Astrocyte of the spinal cord (primary cell): ENCODE measurements around the gene FEM1A.

ENCODE experiments used
- DNase-seq: peaks from one replicate; pipeline ENCODE4 v3.0.0; 2011; ENCODE audit warnings: low read depth, low spot score
- H3K4me3 ChIP-seq: 2 replicates; pipeline ENCODE4 v1.5.1; 2011; ENCODE audit warnings: low read depth, mild to moderate bottlenecking, low read length, moderate library complexity
- CTCF ChIP-seq: IDR thresholded peaks from 2 replicates; pipeline ENCODE4 v1.5.1; 2012; ENCODE audit warnings: low read depth, mild to moderate bottlenecking, low read length, inconsistent platforms
- in situ Hi-C: cut with HindIII; loops from 2 replicates; pipeline ENCODE4 v1.10.0; 2017; ENCODE audit warnings: low sequenced_read_pairs

Gene FEM1A

DNA sequence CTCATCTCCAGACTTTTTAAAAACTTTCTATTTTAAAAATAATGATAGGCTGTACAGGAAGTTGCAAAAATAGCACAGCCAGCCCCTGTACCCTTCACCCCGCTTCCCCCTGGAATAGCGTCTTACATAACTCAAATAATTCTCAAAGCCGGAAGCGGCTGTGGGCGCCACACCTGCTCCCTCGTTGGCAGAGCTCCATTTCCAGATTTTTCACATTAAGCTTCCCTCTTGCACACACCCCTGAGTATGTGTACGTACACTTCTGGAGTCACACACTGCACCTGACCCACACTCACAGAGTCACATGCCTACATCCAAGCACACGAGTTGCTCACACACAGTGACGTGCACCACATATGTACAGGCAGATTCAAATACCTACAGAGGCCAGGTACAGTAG, 42.9 kb upstream of the FEM1A start:
- no peak for TF ChIP-seq CTCF
- H3K4me3 ChIP-seq: no peak overlapping the region
- DNase-seq: no peak
- in situ Hi-C loops: no loop called here

DNA sequence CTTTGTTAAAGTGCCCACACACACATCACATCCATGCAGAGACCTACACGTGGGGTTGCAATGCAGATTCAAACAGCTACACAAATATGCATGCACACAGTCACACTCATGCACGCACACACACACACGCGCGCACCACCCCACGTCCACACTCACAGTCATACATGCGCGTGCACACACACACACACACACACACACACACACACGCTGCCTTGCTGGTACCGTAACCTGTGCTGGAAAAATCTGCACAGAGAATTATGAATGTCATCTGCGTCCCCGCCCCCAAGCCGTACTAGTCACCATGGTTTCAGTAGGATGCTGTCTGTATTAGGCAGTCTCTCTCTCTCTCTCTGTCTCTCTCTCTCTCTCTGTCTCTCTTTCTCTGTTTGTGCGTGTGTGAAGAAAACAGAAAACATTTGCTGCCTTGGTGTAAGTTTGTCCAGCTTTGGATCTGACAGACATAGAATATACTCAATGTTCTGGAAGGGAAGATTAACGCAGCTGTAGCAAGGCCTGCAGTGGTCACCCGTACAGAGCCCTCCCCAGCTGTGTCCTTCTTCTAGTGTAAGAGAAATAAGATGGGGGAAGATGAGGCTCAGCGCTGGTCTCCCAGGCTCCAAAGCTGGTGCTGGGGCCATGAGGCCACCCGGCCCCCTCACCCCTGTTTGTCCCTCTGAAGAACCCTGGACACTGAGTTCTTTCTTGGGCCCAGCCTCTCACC, 41.5 kb upstream of the FEM1A start:
- in situ Hi-C loops: no loop called here
- no peak for DNase-seq
- no peak for TF ChIP-seq CTCF
- H3K4me3 ChIP-seq: no peak overlapping the region

- no peak for DNase-seq
- no peak overlapping the region for H3K4me3 ChIP-seq
- in situ Hi-C loops: no loop called here
- no peak for TF ChIP-seq CTCF
Measured at GRCh38 chr19:4754248-4754647, 37.3 kb upstream of the FEM1A start.

GRCh38 chr19:4755459-4755858, 36.1 kb upstream of the FEM1A start:
- in situ Hi-C loops: no loop called here
- TF ChIP-seq CTCF: no peak
- DNase-seq: no peak
- no peak overlapping the region for H3K4me3 ChIP-seq

DNA sequence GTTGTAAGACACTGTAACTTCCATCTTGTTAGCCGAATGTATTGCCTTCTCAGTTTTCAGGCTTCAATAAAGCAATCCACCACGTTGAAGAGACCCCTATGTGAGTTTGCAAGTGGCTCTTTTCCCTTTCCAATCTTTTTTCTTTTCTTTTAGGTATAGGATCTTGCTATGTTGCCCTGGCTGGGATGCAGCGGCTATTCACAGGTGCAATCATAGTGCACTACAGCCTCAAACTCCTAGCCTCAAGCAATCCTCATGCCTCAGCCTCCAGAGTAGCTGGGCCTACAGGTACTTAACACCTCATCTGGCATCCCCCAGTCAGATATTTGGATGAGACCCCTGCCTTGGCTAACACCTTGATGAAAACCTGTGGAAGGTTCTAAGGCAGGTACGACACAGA, 33.5 kb upstream of the FEM1A start:
- TF ChIP-seq CTCF: no peak
- in situ Hi-C loops: no loop called here
- no peak for DNase-seq

DNA sequence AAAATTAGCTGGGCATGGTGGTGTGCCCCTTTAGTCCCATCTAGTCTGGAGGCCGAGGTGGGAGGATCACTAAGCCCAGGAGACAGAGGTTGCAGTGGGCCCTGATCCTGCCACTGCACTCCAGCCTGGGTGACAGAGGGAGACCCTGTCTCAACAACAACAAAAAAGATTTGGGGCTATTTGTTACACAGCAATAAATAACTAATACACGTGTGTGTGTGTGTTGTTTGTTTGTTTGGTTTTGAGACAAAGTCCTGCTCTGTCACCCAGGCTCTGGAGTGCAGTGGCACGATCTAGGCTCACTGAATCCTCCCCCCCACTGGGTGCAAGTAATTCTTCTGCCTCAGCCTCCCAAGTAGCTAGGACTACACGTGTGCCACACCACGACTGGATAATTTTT, 32.9 kb upstream of the FEM1A start:
- in situ Hi-C loops: no loop called here
- no peak overlapping the region for H3K4me3 ChIP-seq
- no peak for TF ChIP-seq CTCF
- no peak for DNase-seq

More for the DNA sequence above, 33.5 kb upstream of the FEM1A start:
- H3K4me3 ChIP-seq: no peak overlapping the region
